Endometrium (tissue), 2 donors: ENCODE results near the gene ZNF526.

Source experiments
- FAIRE-seq: peaks from 2 replicates; lab custom pipeline; 2012; peaks lifted over from hg19 to GRCh38; lab: Jason Lieb, UNC
- donor health status: control.
- donor health status: control.

The ZNF526 gene

GRCh38 chr19:42224940-42225717 is 5.0 kb downstream of the ZNF526 start:
- no peak for FAIRE-seq

GRCh38 chr19:42225718-42226292 is 5.7 kb downstream of the ZNF526 start:
- no peak for FAIRE-seq

- no peak for FAIRE-seq
These were observed 6.8 kb downstream of the ZNF526 start for GRCh38 chr19:42226886-42227285.

- no peak for FAIRE-seq
These were observed 8.5 kb downstream of the ZNF526 start for GRCh38 chr19:42228641-42229040.

GRCh38 chr19:42229301-42229854 is 9.3 kb downstream of the ZNF526 start:
- no peak for FAIRE-seq

GRCh38 chr19:42229855-42230351 is 9.8 kb downstream of the ZNF526 start:
- no peak for FAIRE-seq

DNA sequence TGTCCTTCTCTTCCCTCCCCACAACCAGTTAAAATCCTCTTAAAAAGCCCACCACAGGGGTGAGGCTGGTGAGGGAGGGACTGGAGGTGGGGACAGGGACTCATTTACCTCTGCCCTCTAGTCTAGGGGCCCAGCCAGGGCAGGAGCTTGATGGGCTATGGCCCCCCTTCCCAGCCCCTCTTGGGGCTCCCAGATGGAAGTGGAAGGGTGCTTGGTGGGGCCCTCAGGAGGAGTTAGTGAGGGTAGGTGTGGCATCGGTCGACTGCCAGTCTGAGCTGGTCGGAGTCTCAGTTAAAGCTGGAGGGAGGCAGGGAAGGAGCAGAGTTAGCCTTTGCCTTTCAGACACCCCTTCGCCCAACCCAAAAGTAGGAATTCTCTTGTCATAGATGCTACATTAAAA is 10.5 kb downstream of the ZNF526 start:
- FAIRE-seq: no peak

GRCh38 chr19:42232435-42232834 is 12.3 kb downstream of the ZNF526 start:
- FAIRE-seq: no peak

- FAIRE-seq: no peak
These were observed 13.0 kb downstream of the ZNF526 start for GRCh38 chr19:42233106-42233505.

DNA sequence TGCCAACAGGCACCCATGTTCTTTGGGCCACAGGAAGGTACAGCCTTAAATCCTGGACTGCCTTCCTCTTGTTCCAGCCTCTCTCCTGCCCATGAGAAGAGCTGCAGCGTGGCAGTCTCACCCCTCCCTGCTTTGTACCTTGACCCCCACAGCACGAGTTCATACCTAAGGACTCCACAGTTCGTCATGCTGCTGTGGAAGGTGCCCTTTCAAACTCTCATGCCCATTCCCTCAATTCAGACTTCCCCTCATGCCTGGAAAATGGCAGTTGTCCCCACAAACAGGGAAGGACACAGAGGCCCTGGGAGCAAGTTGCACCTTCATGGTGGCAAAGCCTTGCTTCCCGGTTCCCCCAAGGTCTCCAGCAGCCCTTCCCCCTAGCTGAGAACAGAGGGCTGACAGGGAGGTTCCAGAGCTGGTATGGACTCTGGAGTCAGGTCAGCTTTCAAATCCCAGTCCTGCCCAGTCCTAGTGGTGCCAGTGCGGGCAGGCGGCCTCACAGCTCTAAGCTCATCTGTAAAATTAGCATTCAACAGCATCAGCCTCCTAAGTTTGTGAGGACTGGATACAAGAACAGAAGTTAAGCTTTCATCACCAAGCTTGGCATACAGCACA is 13.7 kb downstream of the ZNF526 start:
- no peak for FAIRE-seq

- no peak for FAIRE-seq
These were observed 14.3 kb downstream of the ZNF526 start for GRCh38 chr19:42234364-42234763.

- no peak for FAIRE-seq
These were observed 15.1 kb downstream of the ZNF526 start for GRCh38 chr19:42235181-42235580.

DNA sequence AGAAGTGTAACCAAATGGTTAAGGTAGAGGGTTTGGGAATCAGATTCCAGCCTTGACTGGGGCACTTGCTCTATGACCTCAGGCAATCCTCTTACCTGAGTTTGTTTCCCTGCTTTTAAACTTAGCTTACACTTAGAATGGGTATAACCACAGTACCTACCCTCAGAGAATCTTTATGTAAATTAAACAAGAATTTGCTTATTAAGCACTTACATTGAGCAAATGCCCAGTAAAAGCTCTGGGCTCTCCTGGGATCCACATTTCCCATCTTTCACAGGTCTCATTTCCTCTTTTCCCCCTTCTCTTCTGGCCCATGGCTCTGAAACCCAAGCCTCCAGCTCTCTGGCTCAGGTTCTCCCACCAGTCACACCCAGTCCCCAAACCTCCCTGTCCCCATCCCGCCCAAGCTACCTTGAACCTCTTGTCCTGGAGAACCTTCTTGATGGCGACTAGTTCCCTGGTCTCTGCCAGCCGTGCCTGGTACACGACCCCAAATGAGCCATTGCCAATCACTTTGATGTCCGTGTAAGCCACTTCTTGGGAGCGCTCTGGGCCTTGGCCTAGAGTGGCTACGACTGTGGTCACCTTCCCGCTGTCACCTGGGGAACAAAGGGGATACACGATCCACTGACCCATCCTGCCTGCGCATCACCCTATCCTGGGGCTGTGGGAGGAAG is 19.6 kb downstream of the ZNF526 start:
- no peak for FAIRE-seq

DNA sequence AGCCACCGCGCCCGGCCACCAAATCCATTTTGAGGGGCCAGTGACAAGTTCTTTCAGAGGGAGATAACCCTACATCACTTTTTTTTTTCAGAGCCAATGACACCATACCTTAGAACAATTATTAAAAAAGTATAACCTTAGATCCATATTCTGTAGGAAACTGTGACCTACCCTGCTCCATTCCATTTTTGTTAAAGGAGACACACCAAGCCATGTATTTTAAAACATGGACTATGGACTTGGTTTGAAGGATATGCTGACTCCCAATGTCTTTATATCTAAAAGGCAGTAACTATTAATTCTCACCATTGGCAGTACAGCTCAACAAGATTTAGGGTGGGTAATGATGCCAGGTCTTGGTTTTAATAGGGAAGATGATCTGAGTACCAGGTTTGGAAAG is 21.2 kb downstream of the ZNF526 start:
- no peak for FAIRE-seq

DNA sequence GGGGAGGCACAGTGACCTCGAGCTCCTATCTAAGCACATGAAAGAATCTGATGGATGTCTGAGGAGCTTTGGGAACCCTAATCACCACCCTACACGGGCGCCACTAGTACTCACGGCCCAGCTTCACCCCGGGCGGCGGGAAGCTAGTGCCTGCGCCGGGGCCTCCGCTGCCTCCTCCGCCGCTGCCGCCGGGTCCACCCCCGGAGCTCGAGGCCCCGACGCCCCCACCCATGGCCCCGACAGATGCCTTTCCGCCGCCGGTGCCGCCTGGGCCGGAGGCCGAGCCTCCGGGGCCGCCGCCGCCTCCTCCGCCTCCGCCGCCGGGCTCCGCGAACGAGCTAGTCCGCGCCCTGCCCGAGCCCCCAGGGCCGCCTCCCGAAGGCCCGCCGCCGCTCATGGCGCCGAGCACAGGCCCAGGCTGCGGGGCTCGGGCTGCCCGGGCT is 22.0 kb downstream of the ZNF526 start:
- no peak for FAIRE-seq

GRCh38 chr19:42242512-42243409 is 22.6 kb downstream of the ZNF526 start, which contains the start of gene GSK3A:
Gene GSK3A, minus strand, starts transcription at chr19:42242602. Its CDS starts 137 bp downstream, at chr19:42242465.
- peak; percentile 96 for FAIRE-seq

DNA sequence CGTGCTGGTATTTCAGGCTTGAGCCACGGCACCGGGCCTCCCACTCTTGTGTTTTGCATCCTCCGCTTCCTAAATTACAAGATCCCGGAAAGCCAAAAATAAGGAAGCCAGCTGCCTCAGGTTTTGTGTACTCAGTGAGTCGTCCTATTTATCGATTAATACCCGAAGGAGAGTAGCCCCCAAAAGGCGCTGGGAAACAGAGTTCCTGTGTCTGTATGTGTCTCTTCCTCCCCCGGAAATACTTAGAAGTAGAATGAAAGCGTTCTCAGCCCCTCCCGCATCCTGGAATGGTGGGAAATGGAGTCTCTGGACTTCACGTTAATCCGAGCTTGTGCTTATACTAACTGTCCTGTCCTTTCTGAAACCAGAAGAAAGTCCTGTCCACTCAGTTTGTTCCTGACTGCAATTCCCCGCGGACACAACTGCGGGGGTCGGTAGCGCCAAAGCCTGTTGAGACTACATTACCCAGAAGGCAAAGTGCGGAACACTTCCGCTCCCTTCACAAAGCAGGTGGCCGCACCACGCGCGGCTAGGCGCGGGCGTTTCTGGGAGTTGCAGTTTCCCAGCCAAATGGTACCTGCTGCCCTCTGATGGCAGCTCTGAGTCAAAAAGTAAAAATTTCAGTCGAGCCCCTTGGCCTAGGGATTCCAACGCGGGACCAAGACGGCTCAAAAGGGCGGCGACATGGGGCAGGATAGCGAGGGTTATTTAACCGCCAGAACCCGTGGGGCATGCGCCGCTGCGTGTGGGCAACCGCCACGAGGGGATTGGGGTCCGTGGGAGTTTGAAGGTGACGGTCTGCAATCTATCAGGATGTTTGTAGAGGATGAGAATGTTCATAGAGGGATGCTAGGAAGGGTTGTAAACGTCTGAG is 24.5 kb downstream of the ZNF526 start:
- peak; percentile 93 for FAIRE-seq

GRCh38 chr19:42245231-42245630 is 25.1 kb downstream of the ZNF526 start:
- FAIRE-seq: no peak

DNA sequence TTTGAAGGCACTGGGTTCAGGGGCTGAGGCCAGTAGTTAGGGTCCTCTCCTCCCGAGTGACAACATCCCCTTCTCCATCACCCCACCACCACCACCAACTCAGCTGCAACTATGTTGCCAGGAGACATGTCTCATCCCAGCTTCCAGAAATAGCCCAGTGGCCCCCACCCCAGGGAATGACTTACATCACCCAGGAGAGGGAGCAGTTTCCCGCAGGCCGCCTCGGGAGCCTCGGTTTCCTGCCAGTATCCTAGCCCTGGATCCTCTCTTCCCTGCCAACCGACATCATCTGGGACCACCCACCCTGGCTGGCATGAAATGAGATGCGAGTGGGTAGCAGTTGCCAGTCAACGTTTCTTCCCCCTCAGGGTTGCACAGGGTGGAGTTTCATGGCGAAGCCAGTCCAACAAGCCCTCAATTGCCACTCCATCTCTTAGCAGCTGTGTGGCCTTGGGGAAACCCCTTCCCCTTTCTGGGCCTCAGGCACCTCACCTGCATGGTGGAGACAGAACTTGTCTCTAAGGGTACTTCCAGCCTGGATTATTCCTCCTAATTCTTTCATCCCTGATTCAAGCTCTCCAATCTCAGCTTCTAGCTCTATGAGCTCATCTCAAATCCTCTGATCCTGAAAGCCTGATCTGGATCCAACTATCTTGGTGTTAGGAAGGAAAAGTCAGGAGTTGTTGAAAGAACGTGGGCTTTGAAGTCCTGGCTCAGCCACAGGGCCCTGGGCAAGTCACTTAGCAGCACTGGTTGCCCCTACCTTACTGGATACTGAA is 26.2 kb downstream of the ZNF526 start:
- no peak for FAIRE-seq
